ENCODE results near the gene C1S. TPM values are rescaled to one million over a fixed set of nuclear protein-coding genes. Genes with fewer than 3 reads are reported as not detected.

Gene C1S
- total RNA-seq, 4 donors from 2014 or later, result 55.9 to 187 (median 108) TPM

- TF ChIP-seq, protein P1, sequence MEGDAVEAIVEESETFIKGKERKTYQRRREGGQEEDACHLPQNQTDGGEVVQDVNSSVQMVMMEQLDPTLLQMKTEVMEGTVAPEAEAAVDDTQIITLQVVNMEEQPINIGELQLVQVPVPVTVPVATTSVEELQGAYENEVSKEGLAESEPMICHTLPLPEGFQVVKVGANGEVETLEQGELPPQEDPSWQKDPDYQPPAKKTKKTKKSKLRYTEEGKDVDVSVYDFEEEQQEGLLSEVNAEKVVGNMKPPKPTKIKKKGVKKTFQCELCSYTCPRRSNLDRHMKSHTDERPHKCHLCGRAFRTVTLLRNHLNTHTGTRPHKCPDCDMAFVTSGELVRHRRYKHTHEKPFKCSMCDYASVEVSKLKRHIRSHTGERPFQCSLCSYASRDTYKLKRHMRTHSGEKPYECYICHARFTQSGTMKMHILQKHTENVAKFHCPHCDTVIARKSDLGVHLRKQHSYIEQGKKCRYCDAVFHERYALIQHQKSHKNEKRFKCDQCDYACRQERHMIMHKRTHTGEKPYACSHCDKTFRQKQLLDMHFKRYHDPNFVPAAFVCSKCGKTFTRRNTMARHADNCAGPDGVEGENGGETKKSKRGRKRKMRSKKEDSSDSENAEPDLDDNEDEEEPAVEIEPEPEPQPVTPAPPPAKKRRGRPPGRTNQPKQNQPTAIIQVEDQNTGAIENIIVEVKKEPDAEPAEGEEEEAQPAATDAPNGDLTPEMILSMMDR (IDR thresholded peaks at IDR 0.05), result no peak
- no peak for TF ChIP-seq POLR2A (IDR thresholded peaks at IDR 0.05)
These were observed 21.9 kb upstream of the C1S start for GRCh38 chr12:7038591-7038990.

GRCh38 chr12:7039403-7039802 is 21.1 kb upstream of the C1S start:
- H3K4me1 ChIP-seq, result no peaks in the 10 kb centered on the region
- no peak for TF ChIP-seq POLR2A (IDR thresholded peaks at IDR 0.05)
- TF ChIP-seq, protein P1 (IDR thresholded peaks at IDR 0.05), result no peak

More at GRCh38 chr12:7038591-7038990, 21.9 kb upstream of the C1S start:
- no peaks in the 10 kb centered on the region for H3K36me3 ChIP-seq
- H3K4me3 ChIP-seq, result no peak overlapping the region
- no peaks in the 10 kb centered on the region for H3K4me1 ChIP-seq
- no peaks in the 10 kb centered on the region for H3K9me3 ChIP-seq
- no peak overlapping the region for H3K27ac ChIP-seq
- H3K27me3 ChIP-seq, result no peaks in the 10 kb centered on the region
- no peak for DNase-seq

DNA sequence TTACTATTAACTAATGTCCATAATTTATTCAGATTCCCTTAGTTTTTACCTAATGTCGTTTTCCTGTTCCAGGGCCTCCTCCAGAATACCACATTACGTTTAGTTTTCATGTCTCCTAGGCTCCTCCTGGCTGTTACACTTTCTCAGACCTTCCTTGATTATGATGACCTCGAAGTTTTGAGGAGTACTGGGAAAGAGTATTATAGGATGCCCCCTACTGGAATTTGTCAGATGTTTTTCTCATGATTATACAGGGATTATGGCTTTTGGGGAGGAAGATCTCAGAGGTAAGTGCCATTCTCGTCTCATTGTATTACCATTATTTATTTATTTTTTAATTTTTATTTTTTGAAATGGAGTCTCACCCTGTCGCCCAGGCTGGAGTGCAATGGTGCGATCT is 17.7 kb upstream of the C1S start:
- H3K4me1 ChIP-seq, result no peaks in the 10 kb centered on the region
- TF ChIP-seq POLR2A (IDR thresholded peaks at IDR 0.05), result no peak
- TF ChIP-seq, protein P1 (IDR thresholded peaks at IDR 0.05), result peak; percentile 16 to 83 (median 60)
- H3K36me3 ChIP-seq, result no peaks in the 10 kb centered on the region
- H3K27me3 ChIP-seq, result no peaks in the 10 kb centered on the region
- no peaks in the 10 kb centered on the region for H3K9me3 ChIP-seq
- H3K27ac ChIP-seq, result no peak overlapping the region
- no peak for DNase-seq
- no peak overlapping the region for H3K4me3 ChIP-seq

More at GRCh38 chr12:7039403-7039802, 21.1 kb upstream of the C1S start:
- Histone ChIP-seq H3K4me3 (no peak overlapping the region), H3K36me3 (no peaks in the 10 kb centered on the region), H3K27me3 (no peaks in the 10 kb centered on the region), H3K9me3 (no peaks in the 10 kb centered on the region), H3K27ac (no peak overlapping the region)
- no peak for DNase-seq

- H3K36me3 ChIP-seq, result no peaks in the 10 kb centered on the region
- H3K9me3 ChIP-seq, result no peaks in the 10 kb centered on the region
- TF ChIP-seq POLR2A (IDR thresholded peaks at IDR 0.05), result no peak
- TF ChIP-seq, protein P1 (IDR thresholded peaks at IDR 0.05), result no peak
These were observed 14.6 kb upstream of the C1S start for GRCh38 chr12:7045913-7046312.

GRCh38 chr12:7046383-7047105 is 14.0 kb upstream of the C1S start:
- DNase-seq, result no peak
- H3K9me3 ChIP-seq, result no peaks in the 10 kb centered on the region
- H3K27ac ChIP-seq, result no peak overlapping the region
- no peaks in the 10 kb centered on the region for H3K27me3 ChIP-seq
- TF ChIP-seq, protein P1 (IDR thresholded peaks at IDR 0.05), result no peak
- TF ChIP-seq POLR2A (IDR thresholded peaks at IDR 0.05), result no peak
- H3K4me1 ChIP-seq, result no peaks in the 10 kb centered on the region
- no peak overlapping the region for H3K4me3 ChIP-seq
- H3K36me3 ChIP-seq, result no peaks in the 10 kb centered on the region

More at GRCh38 chr12:7045913-7046312, 14.6 kb upstream of the C1S start:
- H3K4me1 ChIP-seq, result no peaks in the 10 kb centered on the region
- H3K4me3 ChIP-seq, result no peak overlapping the region
- no peak overlapping the region for H3K27ac ChIP-seq
- DNase-seq, result no peak
- no peaks in the 10 kb centered on the region for H3K27me3 ChIP-seq
